Fibroblast of skin of scalp (primary cell): ENCODE data around the gene RBM38.
"Not testable (repeated sequence)": the region's sequence is repeated elsewhere in the genome, so short reads cannot be mapped to it uniquely, and the experiment has no call there.

Source experiments
- DNase-seq: peaks from one replicate; pipeline ENCODE4 v3.0.0-alpha.2; 2013

RBM38 gene

GRCh38 chr20:57419479-57419878 lies 28.3 kb downstream of the RBM38 start:
- DNase-seq: not testable (repeated sequence)

DNA sequence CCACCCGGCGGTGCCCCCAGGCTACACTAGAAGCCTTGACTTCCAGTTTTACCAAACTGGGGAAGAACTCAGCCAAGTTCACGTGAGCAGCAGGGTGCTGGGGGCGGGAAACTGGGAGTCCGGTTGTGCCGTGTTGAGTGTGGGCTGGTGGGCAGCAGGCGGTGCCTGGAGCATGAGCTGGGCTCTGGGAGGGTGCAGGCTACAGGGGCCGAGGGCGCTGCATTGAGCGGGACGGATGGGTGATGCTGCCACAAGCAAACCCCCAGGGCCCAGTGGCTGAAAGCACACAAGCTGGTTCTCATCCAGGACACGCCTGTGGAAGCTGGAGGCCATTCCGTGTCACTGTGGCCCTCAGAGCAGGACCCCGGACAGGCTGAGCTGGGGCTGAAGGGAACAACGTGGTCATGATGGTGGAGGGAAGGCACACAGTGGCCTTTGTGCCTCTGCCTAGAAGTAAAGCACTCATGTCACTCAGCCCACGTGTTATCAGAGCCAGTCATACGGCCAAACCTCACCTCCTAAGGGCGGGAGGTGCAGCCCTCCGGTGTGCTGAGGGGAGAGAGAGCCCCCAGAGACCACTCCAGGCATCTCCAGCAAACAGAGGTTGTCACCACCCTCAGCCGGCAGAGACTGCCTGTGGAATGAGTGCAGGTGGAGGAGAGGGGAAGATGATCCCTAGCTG lies 29.5 kb downstream of the RBM38 start:
- DNase-seq: no peak

DNA sequence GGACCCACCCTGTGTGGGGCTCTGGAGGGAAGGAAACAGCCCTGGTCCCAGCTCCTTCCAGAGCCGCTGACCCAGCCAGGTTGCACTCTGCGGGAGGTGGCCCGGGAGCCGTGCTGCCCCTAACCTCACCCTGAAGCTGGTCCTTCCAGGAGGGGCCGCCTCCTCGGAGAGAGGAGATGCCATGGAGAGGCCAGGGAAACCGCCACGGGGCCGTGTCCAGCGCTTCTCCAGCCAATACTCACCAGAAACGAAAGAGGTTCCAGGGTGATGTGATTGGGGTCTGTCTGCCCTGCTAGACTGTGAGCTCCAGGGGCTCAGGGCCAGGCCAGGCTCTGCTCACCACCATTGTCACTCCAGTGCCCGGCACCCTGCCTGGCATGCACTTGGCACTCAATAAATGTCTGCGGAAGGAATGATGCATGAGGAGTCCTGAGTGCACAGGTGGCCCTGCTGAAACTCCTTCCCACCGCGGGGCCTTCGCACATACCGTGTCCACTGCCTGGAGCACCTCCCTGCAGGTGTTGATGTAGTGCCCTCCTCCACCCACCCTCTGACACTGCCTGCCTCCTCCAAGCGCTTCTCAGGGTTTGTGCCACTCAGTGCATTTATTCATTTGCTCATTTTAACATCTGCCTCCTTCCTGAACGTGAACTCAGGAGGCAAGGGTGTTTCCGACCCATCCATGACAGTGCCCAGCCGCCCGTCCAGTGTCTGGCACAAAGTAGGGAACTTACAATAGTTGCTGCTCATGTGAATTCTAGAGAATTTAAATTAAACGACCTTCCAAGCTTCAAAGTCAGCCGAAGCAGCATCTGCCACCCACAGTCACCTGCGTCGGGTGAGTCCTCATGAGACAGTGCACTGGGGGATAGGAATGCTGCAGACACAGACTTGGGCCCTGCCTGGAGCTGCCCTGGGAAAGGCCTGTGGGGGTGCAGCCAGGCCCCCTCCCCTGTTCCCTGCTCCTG lies 30.3 kb downstream of the RBM38 start:
- DNase-seq: no peak

GRCh38 chr20:57422254-57422653 lies 31.1 kb downstream of the RBM38 start:
- no peak for DNase-seq

DNA sequence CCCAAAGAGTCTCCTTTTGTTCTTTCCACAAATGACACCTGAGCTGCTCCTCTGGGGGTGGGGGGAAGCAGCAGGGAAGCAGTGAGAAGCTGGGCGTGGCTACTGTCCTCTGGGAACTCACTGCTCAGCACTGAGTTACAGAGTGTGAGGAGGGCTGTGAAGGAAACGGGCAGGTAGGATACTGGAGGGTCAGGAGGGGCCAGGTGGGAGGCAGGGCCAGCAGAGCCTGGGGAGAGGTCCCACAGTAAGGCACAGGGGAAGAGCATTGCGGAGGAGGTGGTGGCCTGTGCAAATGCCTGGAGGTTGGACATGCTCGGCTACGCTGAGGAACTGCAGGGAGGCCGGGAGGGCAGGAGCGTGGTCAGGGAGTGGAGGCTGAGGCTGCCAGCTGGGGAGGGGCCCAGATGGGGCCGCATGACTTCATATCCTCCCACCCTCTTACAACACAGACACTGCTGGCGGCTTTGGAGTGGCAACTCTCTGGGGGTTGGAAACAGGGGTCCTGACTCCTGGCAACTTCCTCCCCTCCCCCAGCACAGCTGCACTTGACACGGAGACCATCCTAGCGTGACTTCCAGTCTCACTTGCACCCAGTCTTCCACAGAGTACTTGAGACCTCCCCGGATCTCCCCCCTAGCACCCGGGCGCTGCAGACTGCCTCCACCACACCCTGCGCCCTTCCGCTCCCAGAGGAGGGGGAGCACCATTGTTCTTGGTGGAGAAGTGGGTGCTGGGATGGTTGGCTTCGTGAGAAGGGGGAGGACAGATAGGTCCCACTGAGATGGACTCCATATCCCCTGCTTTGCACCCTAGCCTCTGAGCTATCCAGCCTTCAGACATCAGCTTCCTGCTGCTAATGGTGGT lies 34.2 kb downstream of the RBM38 start:
- no peak for DNase-seq

DNA sequence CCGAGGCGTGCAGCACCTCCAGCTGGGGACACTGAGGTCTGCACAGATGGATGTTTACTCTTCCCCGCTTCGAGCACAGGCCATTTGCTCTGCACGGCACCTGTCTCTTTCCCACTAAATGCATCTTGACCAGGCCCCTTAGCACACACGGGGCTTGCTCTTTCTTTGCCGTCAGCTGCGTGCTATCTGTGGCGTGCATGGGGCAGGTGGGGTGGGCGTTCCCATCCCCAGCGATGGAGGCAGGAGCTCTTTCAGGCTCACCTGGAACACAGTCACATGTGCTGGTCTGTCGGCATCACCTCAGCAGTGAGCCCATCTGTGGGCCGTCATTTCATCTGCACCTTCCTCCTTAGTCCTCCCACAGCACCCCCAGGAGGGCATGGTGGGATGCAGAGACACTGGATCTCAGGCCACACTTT lies 35.1 kb downstream of the RBM38 start:
- DNase-seq: no peak

DNA sequence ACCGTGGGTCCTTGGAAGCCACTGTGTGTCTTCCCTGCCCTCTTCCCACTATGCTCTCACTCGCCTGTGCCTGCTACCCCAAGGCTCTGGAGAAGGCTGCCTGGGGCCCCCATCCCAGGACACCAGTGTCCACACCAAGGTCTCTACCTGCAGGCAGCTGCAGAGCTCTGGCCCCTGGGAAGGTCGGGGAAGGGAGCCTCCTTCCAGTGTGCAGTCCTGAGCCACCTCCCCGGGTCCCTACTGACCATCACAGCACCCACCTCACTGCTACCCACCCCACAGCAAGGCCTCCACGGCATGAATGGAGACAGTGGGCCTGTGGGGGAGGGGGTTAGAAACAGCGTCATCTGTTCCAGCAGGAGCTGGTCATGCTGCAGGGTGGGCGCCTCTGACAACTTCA lies 35.6 kb downstream of the RBM38 start:
- DNase-seq: no peak

GRCh38 chr20:57428324-57429158 lies 37.3 kb downstream of the RBM38 start:
- no peak for DNase-seq

- DNase-seq: no peak
These were observed 37.9 kb downstream of the RBM38 start for GRCh38 chr20:57429159-57429496.

DNA sequence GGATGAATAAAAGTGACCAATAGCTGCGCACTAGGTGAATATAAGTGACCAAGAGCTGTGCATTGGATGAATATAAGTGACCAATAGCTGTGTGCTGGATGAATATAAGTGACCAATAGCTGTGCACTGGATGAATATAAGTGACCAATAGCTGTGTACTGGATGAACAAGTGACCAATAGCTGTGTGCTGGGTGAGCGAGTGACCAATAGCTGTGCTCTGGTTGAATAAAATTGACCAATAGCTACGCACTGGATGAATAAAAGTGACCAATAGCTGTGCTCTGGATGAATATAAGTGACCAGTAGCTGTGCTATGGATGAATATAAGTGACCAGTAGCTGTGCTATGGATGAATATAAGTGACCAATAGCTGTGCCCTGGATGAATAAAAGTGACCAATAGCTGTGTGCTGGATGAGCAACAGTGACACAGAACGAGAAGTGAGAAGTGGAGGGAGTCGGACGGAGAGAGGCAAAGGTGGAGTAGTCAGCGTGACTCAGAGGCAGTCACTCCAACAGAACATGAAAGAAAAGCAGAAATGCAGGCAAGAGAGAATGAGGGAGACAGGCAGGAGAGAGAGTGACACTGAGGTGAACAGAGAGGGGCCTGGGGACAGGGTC lies 38.5 kb downstream of the RBM38 start:
- DNase-seq: no peak

- not testable (repeated sequence) for DNase-seq
These were observed 39.0 kb downstream of the RBM38 start for GRCh38 chr20:57430201-57430596.

DNA sequence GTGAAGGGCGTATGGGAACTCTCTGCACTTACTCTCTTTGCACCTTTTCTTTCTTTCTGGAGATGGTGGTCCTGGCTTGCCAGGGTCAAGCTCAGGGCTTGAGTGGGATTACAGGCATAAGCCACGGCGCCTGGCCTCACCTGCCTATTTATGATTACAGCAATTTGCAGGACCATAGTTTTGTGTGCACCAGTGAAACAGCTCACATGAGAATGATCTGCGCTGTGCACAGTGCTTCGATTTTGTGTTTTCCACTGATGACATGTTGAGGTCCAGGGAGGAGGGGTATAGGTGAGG lies 40.3 kb downstream of the RBM38 start:
- no peak for DNase-seq

GRCh38 chr20:57432480-57432861 lies 41.3 kb downstream of the RBM38 start:
- DNase-seq: no peak

- DNase-seq: peak; percentile 15
These were observed 41.8 kb downstream of the RBM38 start for GRCh38 chr20:57432862-57433491.

GRCh38 chr20:57433657-57434389 lies 42.6 kb downstream of the RBM38 start:
- no peak for DNase-seq

DNA sequence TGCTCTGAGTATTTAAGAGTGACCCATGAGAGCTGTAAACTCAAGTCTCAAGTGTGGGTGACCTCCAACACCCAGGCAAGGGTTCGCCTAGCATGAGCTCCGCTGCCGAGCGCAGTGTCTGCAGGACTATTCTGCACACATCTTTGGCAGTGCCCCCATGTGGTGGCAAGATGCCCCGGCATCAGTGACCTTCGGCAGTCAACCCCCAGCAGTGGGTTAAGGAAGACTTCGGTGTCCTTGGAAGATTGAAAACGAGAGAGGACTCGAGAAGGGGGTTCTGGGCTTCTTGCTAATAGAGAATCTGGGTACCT lies 43.1 kb downstream of the RBM38 start:
- no peak for DNase-seq

DNA sequence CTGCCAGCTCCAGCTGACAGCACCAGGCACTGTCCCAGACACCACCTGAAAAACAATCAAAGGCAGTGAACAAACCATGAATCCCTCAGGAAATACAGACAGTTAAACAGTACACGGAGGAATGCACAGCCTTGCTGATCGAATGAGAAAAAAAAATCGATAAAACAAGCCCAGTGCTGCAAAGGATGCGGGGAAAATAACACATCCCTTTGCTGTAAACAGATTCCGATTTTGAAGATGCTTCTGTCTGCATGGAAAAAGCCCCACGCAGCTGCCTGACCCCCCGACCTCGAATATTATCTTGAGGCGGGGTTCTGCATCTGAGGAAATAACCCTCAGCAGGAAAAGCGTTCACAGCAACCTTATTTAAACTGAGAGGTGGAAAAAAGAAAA lies 43.9 kb downstream of the RBM38 start:
- DNase-seq: no peak

DNA sequence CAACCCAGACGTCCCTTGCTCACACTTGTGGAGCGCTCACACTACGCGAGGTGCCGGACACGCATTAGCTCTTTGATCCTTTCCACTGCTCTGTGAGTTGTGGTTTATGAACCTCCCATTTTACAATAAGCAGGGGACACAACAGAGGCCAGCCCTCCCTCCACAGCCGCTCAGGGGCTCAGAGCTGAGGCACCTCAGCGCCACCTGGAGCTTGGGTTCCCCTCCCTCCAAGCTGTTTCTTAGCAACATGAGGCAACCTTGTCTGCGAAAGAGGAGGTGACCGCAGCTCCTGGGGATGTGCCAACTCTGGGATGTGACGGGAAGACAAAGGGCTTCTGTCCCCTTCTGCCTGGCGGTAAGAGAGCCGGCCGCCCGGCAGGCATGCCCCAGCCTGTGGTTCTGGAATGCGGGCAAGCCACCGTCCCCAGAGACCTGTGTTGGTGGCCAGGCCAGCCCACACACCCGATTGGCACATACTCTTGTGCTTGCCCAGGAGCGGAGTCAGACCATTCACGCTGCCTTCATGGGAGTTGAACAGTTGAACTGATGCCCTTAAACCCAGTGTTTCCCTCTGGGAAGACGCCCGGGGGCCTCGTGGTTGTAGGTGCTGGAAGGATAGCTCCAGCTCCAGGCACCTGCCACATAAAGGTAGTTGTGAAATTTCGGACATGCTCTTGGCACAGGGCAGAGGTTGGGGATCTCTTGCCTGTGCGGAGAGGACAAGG lies 44.5 kb downstream of the RBM38 start:
- DNase-seq: peak; percentile 32

- no peak for DNase-seq
These were observed 45.0 kb downstream of the RBM38 start for GRCh38 chr20:57436223-57436545.

GRCh38 chr20:57437267-57437666 lies 46.1 kb downstream of the RBM38 start:
- no peak for DNase-seq
